Raji (cell line): ENCODE data around the gene RNF212.

Experiments
- POLR2A ChIP-seq: IDR thresholded peaks from 2 replicates; pipeline ENCODE4 v1.6.1; 2011; ENCODE audit warnings: low read depth, low read length, control low read depth; ENCODE audit not compliant: insufficient read depth

RNF212 gene

GRCh38 chr4:1041147-1041935 lies 72.0 kb downstream of the RNF212 start:
- no peak for TF ChIP-seq POLR2A

GRCh38 chr4:1040344-1041146 lies 72.8 kb downstream of the RNF212 start:
- no peak for TF ChIP-seq POLR2A

GRCh38 chr4:1039493-1040343 lies 73.6 kb downstream of the RNF212 start:
- no peak for TF ChIP-seq POLR2A

GRCh38 chr4:1038948-1039492 lies 74.3 kb downstream of the RNF212 start:
- no peak for TF ChIP-seq POLR2A

- no peak for TF ChIP-seq POLR2A
Observed at GRCh38 chr4:1036976-1037810, 76.2 kb downstream of the RNF212 start.

GRCh38 chr4:1036095-1036494 lies 77.3 kb downstream of the RNF212 start:
- TF ChIP-seq POLR2A = no peak

GRCh38 chr4:1035510-1035909 lies 77.9 kb downstream of the RNF212 start:
- no peak for TF ChIP-seq POLR2A

GRCh38 chr4:1033840-1034551 lies 79.4 kb downstream of the RNF212 start:
- no peak for TF ChIP-seq POLR2A

- no peak for TF ChIP-seq POLR2A
Observed at GRCh38 chr4:1032861-1033260, 80.5 kb downstream of the RNF212 start.

GRCh38 chr4:1031956-1032795 lies 81.2 kb downstream of the RNF212 start:
- TF ChIP-seq POLR2A = no peak

GRCh38 chr4:1031346-1031745 lies 82.0 kb downstream of the RNF212 start:
- no peak for TF ChIP-seq POLR2A

GRCh38 chr4:1030559-1030958 lies 82.8 kb downstream of the RNF212 start:
- no peak for TF ChIP-seq POLR2A

- no peak for TF ChIP-seq POLR2A
Observed at GRCh38 chr4:1030031-1030430, 83.3 kb downstream of the RNF212 start.
